Liver (tissue), 9 donors: ENCODE results near the gene ANGEL2. TPM values are rescaled to one million over a fixed set of nuclear protein-coding genes. Genes with fewer than 3 reads are reported as not detected.

ENCODE experiments used
- DNase-seq: peaks from one replicate; pipeline ENCODE4 v3.0.0-alpha.2; 2017; ENCODE audit warnings: low spot score
- H3K27ac ChIP-seq, 2 donors: one replicate each; pipeline ENCODE4 v1.7.0; 2013; ENCODE audit warnings: inconsistent platforms in 2 of 2, low read length in 2 of 2, control low read depth in 1 of 2, low read depth in 1 of 2, mild to moderate bottlenecking in 1 of 2
- H3K27me3 ChIP-seq, 4 donors: one replicate each; pipeline versions ENCODE4 v1.6.1 to v1.7.0; 2013; ENCODE audit warnings: low read length in 3 of 4, inconsistent platforms in 1 of 4, mild to moderate bottlenecking in 1 of 4, moderate library complexity in 1 of 4; ENCODE audit not compliant: control insufficient read depth in 4 of 4, insufficient read depth in 4 of 4
- H3K36me3 ChIP-seq, 4 donors: one replicate each; pipeline versions ENCODE4 v1.6.1 to v1.7.0; 2013; ENCODE audit warnings: low read length in 3 of 4, mild to moderate bottlenecking in 3 of 4, low read depth in 1 of 4, moderate library complexity in 1 of 4; ENCODE audit not compliant: control insufficient read depth in 4 of 4, insufficient read depth in 3 of 4
- H3K4me1 ChIP-seq, 4 donors: one replicate each; pipeline versions ENCODE4 v1.6.1 to v1.7.0; 2013; ENCODE audit warnings: low read length in 3 of 4, mild to moderate bottlenecking in 3 of 4, moderate library complexity in 1 of 4; ENCODE audit not compliant: control insufficient read depth in 4 of 4, insufficient read depth in 4 of 4
- H3K4me3 ChIP-seq, 3 donors: one replicate each; pipeline versions ENCODE4 v1.6.1 to v1.7.0; 2013; ENCODE audit warnings: low read length in 3 of 3, control low read depth in 1 of 3, low read depth in 1 of 3, mild to moderate bottlenecking in 1 of 3
- H3K9ac ChIP-seq, 2 donors: one replicate each; pipeline ENCODE4 v1.7.0; 2013; ENCODE audit warnings: low read length in 2 of 2, mild to moderate bottlenecking in 2 of 2, moderate library complexity in 2 of 2, control low read depth in 1 of 2, low read depth in 1 of 2
- H3K9me3 ChIP-seq, 4 donors: one replicate each; pipeline versions ENCODE4 v1.6.1 to v1.7.0; 2013; ENCODE audit warnings: low read length in 3 of 4; ENCODE audit not compliant: control insufficient read depth in 4 of 4
- EGR1 ChIP-seq, 2 donors: IDR thresholded peaks; 2 replicates each; pipeline ENCODE4 v1.6.1; 2016 to 2018; ENCODE audit warnings: antibody characterized with exemption in 2 of 2, low read depth in 2 of 2
- FOXA1 ChIP-seq: IDR thresholded peaks from 2 replicates; pipeline ENCODE4 v1.6.1; 2016; ENCODE audit warnings: antibody characterized with exemption
- FOXA2 ChIP-seq: IDR thresholded peaks from 2 replicates; pipeline ENCODE4 v1.6.1; 2016; ENCODE audit warnings: antibody characterized with exemption
- GABPA ChIP-seq, 2 donors: IDR thresholded peaks in 1 of 2; conservative IDR thresholded peaks in 1 of 2; 2 replicates each; pipeline ENCODE4 v1.6.1; 2016; ENCODE audit warnings: antibody characterized with exemption in 2 of 2, mild to moderate bottlenecking in 1 of 2, moderate library complexity in 1 of 2
- HNF4A ChIP-seq, 2 donors: conservative IDR thresholded peaks; 2 replicates each; pipeline ENCODE4 v1.6.1; 2016; ENCODE audit warnings: antibody characterized with exemption in 2 of 2, mild to moderate bottlenecking in 2 of 2
- HNF4G ChIP-seq: IDR thresholded peaks from 2 replicates; pipeline ENCODE4 v1.6.1; 2016; ENCODE audit warnings: antibody characterized with exemption
- JUND ChIP-seq, 2 donors: IDR thresholded peaks; 2 replicates each; pipeline ENCODE4 v1.6.1; 2016; ENCODE audit warnings: antibody characterized with exemption in 2 of 2
- MAX ChIP-seq: IDR thresholded peaks from 2 replicates; pipeline ENCODE4 v1.6.1; 2016; ENCODE audit warnings: antibody characterized with exemption
- NR2F2 ChIP-seq: IDR thresholded peaks from 2 replicates; pipeline ENCODE4 v1.6.1; 2016; ENCODE audit warnings: antibody characterized with exemption
- RAD21 ChIP-seq, 2 donors: IDR thresholded peaks; 2 replicates each; pipeline ENCODE4 v1.6.1; 2016; ENCODE audit warnings: antibody characterized with exemption in 2 of 2, mild to moderate bottlenecking in 2 of 2
- RXRA ChIP-seq, 2 donors: IDR thresholded peaks; 2 replicates each; pipeline ENCODE4 v1.6.1; 2017 to 2018; ENCODE audit warnings: antibody characterized with exemption in 2 of 2, mild to moderate bottlenecking in 1 of 2
- SP1 ChIP-seq: IDR thresholded peaks from 2 replicates; pipeline ENCODE4 v1.6.1; 2018; ENCODE audit warnings: antibody characterized with exemption, mild to moderate bottlenecking
- TAF1 ChIP-seq: conservative IDR thresholded peaks from 2 replicates; pipeline ENCODE4 v1.6.1; 2016; ENCODE audit warnings: antibody characterized with exemption, mild to moderate bottlenecking
- YY1 ChIP-seq: IDR thresholded peaks from 2 replicates; pipeline ENCODE4 v1.6.1; 2016; ENCODE audit warnings: antibody characterized with exemption, mild to moderate bottlenecking
- WGBS: extraction: QIAGEN DNeasy Blood & Tissue Kit; methylation state at CpG from one replicate; pipeline ENCODE4 v1.1.7; 2013; 5-methylcytosine and 5-hydroxymethylcytosine counted together
- polyA plus RNA-seq, 2 donors: library from polyadenylated mRNA; stranded (reverse) in 1 of 2; unstranded in 1 of 2; fragments of 200-250 nt in 1 of 2; fragments of >200 nt in 1 of 2; fragmentation: Nextera tagmentation in 1 of 2; extraction: Ambion mirVana in 1 of 2; gene quantifications; one replicate each; pipeline versions ENCODE4 v1.2.1 to v1.2.3, GENCODE V29; 2013 to 2015
- total RNA-seq, 2 donors: library from RNA; depleted of rRNA; stranded (reverse); fragments of >200 nt; gene quantifications; one replicate each; pipeline ENCODE4 v1.2.3, GENCODE V29; 2014
- TF ChIP-seq, protein P1 (sequence below): fragments of 150-350 bp; IDR thresholded peaks from 2 replicates; pipeline ENCODE4 v1.5.1; 2017; ENCODE audit warnings: improper control_type of control experiment, low read depth, low read length; ENCODE audit not compliant: missing input control
- TF ChIP-seq, protein P2 (sequence below): IDR thresholded peaks from 2 replicates; pipeline ENCODE4 v1.6.1; 2016; ENCODE audit warnings: antibody characterized with exemption
- donor health status: healthy.
- donor health status: healthy.
- donor health status: healthy.
- donor health status: healthy.
- donor health status: healthy.

Gene ANGEL2
- total and polyA plus RNA-seq, 4 donors, result 8.2 to 31.1 (median 16.4) TPM

- peaks cover 2 to 23% (median 14%) of the 10 kb centered on the region in 4 donors for H3K4me1 ChIP-seq
- DNase-seq, result no peak
- H3K27ac ChIP-seq, result no peak overlapping the region
- H3K36me3 ChIP-seq, result no peaks in the 10 kb centered on the region
- no peak overlapping the region for H3K4me3 ChIP-seq
- 89% methylated on average over 2 of the region's 2 CpGs for WGBS
- no peaks in the 10 kb centered on the region for H3K9me3 ChIP-seq
- H3K27me3 ChIP-seq, result no peaks in the 10 kb centered on the region
- H3K9ac ChIP-seq, result no peak overlapping the region
- no peak for TF ChIP-seq HNF4G
- TF ChIP-seq TAF1, result no peak
- TF ChIP-seq FOXA2, result no peak
- TF ChIP-seq GABPA (IDR thresholded peaks at IDR 0.05 in 1 of 2, conservative IDR thresholded peaks at IDR 0.05 in 1 of 2), result no peak
These were observed 38.5 kb upstream of the ANGEL2 start for GRCh38 chr1:213054142-213054541.

- Histone ChIP-seq H3K27ac (no peak overlapping the region), H3K27me3 (no peaks in the 10 kb centered on the region), H3K36me3 (no peaks in the 10 kb centered on the region), H3K4me1 (peaks cover 2 to 23% (median 14%) of the 10 kb centered on the region in 4 donors), H3K9ac (no peak overlapping the region), H3K9me3 (no peaks in the 10 kb centered on the region), H3K4me3 (no peak overlapping the region)
- TF ChIP-seq FOXA1 (no peak), HNF4A (conservative IDR thresholded peaks at IDR 0.05) (no peak), RAD21 (IDR thresholded peaks at IDR 0.05) (no peak), HNF4G (no peak), SP1 (no peak), EGR1 (IDR thresholded peaks at IDR 0.05; ENCODE audit: low read depth in 2 of 2) (no peak), FOXA2 (no peak), TAF1 (no peak), JUND (IDR thresholded peaks at IDR 0.05) (no peak), GABPA (IDR thresholded peaks at IDR 0.05 in 1 of 2, conservative IDR thresholded peaks at IDR 0.05 in 1 of 2) (no peak), NR2F2 (no peak), MAX (no peak), RXRA (IDR thresholded peaks at IDR 0.05) (no peak)
- TF ChIP-seq, protein P1, sequence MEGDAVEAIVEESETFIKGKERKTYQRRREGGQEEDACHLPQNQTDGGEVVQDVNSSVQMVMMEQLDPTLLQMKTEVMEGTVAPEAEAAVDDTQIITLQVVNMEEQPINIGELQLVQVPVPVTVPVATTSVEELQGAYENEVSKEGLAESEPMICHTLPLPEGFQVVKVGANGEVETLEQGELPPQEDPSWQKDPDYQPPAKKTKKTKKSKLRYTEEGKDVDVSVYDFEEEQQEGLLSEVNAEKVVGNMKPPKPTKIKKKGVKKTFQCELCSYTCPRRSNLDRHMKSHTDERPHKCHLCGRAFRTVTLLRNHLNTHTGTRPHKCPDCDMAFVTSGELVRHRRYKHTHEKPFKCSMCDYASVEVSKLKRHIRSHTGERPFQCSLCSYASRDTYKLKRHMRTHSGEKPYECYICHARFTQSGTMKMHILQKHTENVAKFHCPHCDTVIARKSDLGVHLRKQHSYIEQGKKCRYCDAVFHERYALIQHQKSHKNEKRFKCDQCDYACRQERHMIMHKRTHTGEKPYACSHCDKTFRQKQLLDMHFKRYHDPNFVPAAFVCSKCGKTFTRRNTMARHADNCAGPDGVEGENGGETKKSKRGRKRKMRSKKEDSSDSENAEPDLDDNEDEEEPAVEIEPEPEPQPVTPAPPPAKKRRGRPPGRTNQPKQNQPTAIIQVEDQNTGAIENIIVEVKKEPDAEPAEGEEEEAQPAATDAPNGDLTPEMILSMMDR, result no peak
- TF ChIP-seq, protein P2, sequence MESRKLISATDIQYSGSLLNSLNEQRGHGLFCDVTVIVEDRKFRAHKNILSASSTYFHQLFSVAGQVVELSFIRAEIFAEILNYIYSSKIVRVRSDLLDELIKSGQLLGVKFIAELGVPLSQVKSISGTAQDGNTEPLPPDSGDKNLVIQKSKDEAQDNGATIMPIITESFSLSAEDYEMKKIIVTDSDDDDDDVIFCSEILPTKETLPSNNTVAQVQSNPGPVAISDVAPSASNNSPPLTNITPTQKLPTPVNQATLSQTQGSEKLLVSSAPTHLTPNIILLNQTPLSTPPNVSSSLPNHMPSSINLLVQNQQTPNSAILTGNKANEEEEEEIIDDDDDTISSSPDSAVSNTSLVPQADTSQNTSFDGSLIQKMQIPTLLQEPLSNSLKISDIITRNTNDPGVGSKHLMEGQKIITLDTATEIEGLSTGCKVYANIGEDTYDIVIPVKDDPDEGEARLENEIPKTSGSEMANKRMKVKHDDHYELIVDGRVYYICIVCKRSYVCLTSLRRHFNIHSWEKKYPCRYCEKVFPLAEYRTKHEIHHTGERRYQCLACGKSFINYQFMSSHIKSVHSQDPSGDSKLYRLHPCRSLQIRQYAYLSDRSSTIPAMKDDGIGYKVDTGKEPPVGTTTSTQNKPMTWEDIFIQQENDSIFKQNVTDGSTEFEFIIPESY, result no peak
- DNase-seq, result no peak
These were observed 37.8 kb upstream of the ANGEL2 start for GRCh38 chr1:213053455-213053854.

- Histone ChIP-seq H3K4me1 (peaks cover 2 to 23% (median 14%) of the 10 kb centered on the region in 4 donors), H3K27me3 (no peaks in the 10 kb centered on the region), H3K27ac (peak overlapping the region in 1 of 2 donors; percentile 60), H3K9me3 (no peaks in the 10 kb centered on the region), H3K9ac (peak overlapping the region; percentile 53 to 60), H3K36me3 (no peaks in the 10 kb centered on the region), H3K4me3 (peak overlapping the region; percentile 67 to 91 (median 74))
- DNase-seq, result no peak
- 12% methylated on average over 2 of the region's 2 CpGs for WGBS
- no peak for TF ChIP-seq YY1
- no peak for TF ChIP-seq FOXA2
- TF ChIP-seq JUND (IDR thresholded peaks at IDR 0.05), result no peak
- TF ChIP-seq MAX, result no peak
- TF ChIP-seq RAD21 (IDR thresholded peaks at IDR 0.05), result no peak
- TF ChIP-seq TAF1, result no peak
- TF ChIP-seq, protein P1, result no peak
- TF ChIP-seq, protein P2, result no peak
- TF ChIP-seq NR2F2, result no peak
These were observed 36.2 kb upstream of the ANGEL2 start for GRCh38 chr1:213051881-213052202.
